IMR-90 (cell line): ENCODE measurements around the gene MOAP1. TPM values are rescaled to one million over a fixed set of nuclear protein-coding genes. Genes with fewer than 3 reads are reported as not detected.

Experiments
- ATAC-seq: fragments of 200-7000 bp; cut with Tn5 transposase; 2 replicates; pipeline ENCODE4 v1.9.1; 2020; ENCODE audit warnings: low read depth, mild to moderate bottlenecking, moderate library complexity
- BruUV-seq: library from RNA; stranded (reverse); fragments of 400-500 nt; replicated peaks from 2 replicates; lab custom pipeline; 2021; lab: Mats Ljungman, UMichigan
- CTCF ChIA-PET: fragments of 300-600 bp; formaldehyde crosslinking; extraction: SDS; loops from one replicate; lab custom pipeline; 2021; ENCODE audit warnings: antibody characterized with exemption; lab: Yijun Ruan, JAX
- POLR2A ChIA-PET: fragments of 300-600 bp; sonication (Branson Sonifier 250); formaldehyde crosslinking; loops from one replicate; lab custom pipeline; 2022; ENCODE audit warnings: antibody characterized with exemption; ENCODE audit not compliant: unreplicated experiment; lab: Charles Lee
- DNase-seq: peaks from one replicate; pipeline ENCODE4 v3.0.0; 2013
- H2AFZ ChIP-seq: replicated peaks from 2 replicates; pipeline ENCODE3; 2013; ENCODE audit warnings: low read length, mild to moderate bottlenecking; ENCODE audit not compliant: poor library complexity
- H2AK5ac ChIP-seq: 2 replicates; pipeline ENCODE4 v1.6.1; 2013; ENCODE audit warnings: low read depth, low read length, inconsistent platforms
- H2AK9ac ChIP-seq: replicated peaks from 2 replicates; pipeline ENCODE3; 2013; ENCODE audit warnings: mild to moderate bottlenecking, low read depth, low read length, moderate library complexity; ENCODE audit not compliant: poor library complexity
- H2BK120ac ChIP-seq: 2 replicates; pipeline ENCODE4 v1.6.1; 2013; ENCODE audit warnings: low read depth, low read length, inconsistent platforms
- H2BK15ac ChIP-seq: 3 replicates; pipeline ENCODE4 v1.6.1; 2013; ENCODE audit warnings: low read depth, low read length, inconsistent platforms
- H2BK20ac ChIP-seq: 2 replicates; pipeline ENCODE4 v1.6.1; 2013; ENCODE audit warnings: low read depth, mild to moderate bottlenecking, inconsistent platforms, low read length, moderate library complexity
- H2BK5ac ChIP-seq: 2 replicates; pipeline ENCODE4 v1.6.1; 2013; ENCODE audit warnings: mild to moderate bottlenecking, low read depth, low read length, inconsistent platforms; ENCODE audit not compliant: poor library complexity, severe bottlenecking
- H3K14ac ChIP-seq: replicated peaks from 2 replicates; pipeline ENCODE4 v1.6.1; 2013; ENCODE audit warnings: low read depth, low read length, inconsistent platforms
- H3K18ac ChIP-seq: 2 replicates; pipeline ENCODE4 v1.6.1; 2013; ENCODE audit warnings: low read depth, low read length, control low read depth
- H3K23ac ChIP-seq: 2 replicates; pipeline ENCODE4 v1.6.1; 2013; ENCODE audit warnings: low read depth, low read length, inconsistent platforms
- H3K27ac ChIP-seq: 2 replicates; pipeline ENCODE4 v1.5.1; 2013; ENCODE audit warnings: mild to moderate bottlenecking, control low read depth, low read length; ENCODE audit not compliant: insufficient read depth
- H3K27me3 ChIP-seq: 2 replicates; pipeline ENCODE4 v1.6.1; 2013; ENCODE audit warnings: low read length; ENCODE audit not compliant: control insufficient read depth, insufficient read depth
- H3K36me3 ChIP-seq: 2 replicates; pipeline ENCODE4 v1.6.1; 2013; ENCODE audit warnings: low read length, mixed read lengths; ENCODE audit not compliant: control insufficient read depth, insufficient read depth
- H3K4ac ChIP-seq: 2 replicates; pipeline ENCODE4 v1.6.1; 2013; ENCODE audit warnings: low read depth, low read length, inconsistent platforms
- H3K4me1 ChIP-seq: 2 replicates; pipeline ENCODE4 v1.6.1; 2013; ENCODE audit warnings: low read length, mixed read lengths; ENCODE audit not compliant: control insufficient read depth, insufficient read depth
- H3K4me2 ChIP-seq: 2 replicates; pipeline ENCODE4 v1.6.1; 2013; ENCODE audit warnings: low read depth, mild to moderate bottlenecking, control low read depth, low read length, moderate library complexity
- H3K4me3 ChIP-seq: 2 replicates; pipeline ENCODE4 v1.5.1; 2013; ENCODE audit warnings: low read depth, mild to moderate bottlenecking, control low read depth, low read length, moderate library complexity; ENCODE audit not compliant: insufficient read depth
- H3K56ac ChIP-seq: 2 replicates; pipeline ENCODE4 v1.6.1; 2013; ENCODE audit warnings: low read length, inconsistent platforms; ENCODE audit not compliant: insufficient read depth; ENCODE audit errors: extremely low read depth
- H3K79me1 ChIP-seq, 2 experiments: 2 replicates each; pipeline ENCODE4 v1.6.1; 2013; ENCODE audit warnings: low read length in 2 of 2, inconsistent platforms in 1 of 2, low read depth in 1 of 2
- H3K9ac ChIP-seq: 2 replicates; pipeline ENCODE4 v1.6.1; 2013; ENCODE audit warnings: low read depth, low read length, control low read depth
- H3K9me1 ChIP-seq: 2 replicates; pipeline ENCODE4 v1.6.1; 2013; ENCODE audit warnings: low read length, inconsistent platforms; ENCODE audit not compliant: insufficient read depth
- H3K9me3 ChIP-seq: 2 replicates; pipeline ENCODE4 v1.6.1; 2013; ENCODE audit warnings: low read length; ENCODE audit not compliant: control insufficient read depth, insufficient read depth
- H4K20me1 ChIP-seq: 2 replicates; pipeline ENCODE4 v1.6.1; 2013; ENCODE audit warnings: low read length, inconsistent platforms; ENCODE audit not compliant: insufficient read depth
- H4K5ac ChIP-seq: 2 replicates; pipeline ENCODE4 v1.6.1; 2013; ENCODE audit warnings: mild to moderate bottlenecking, low read depth, low read length, control low read depth
- H4K8ac ChIP-seq, 2 experiments: 2 replicates each; pipeline ENCODE4 v1.6.1; 2013; ENCODE audit warnings: low read depth in 2 of 2, low read length in 2 of 2, control low read depth in 1 of 2, inconsistent platforms in 1 of 2
- H4K91ac ChIP-seq: 2 replicates; pipeline ENCODE4 v1.6.1; 2013; ENCODE audit warnings: low read depth, low read length, inconsistent platforms; ENCODE audit not compliant: insufficient read depth
- CEBPB ChIP-seq: IDR thresholded peaks from 2 replicates; pipeline ENCODE4 v1.6.1; 2012; ENCODE audit warnings: low read depth, low read length, improper control_type of control experiment
- MAFK ChIP-seq: IDR thresholded peaks from 2 replicates; pipeline ENCODE4 v1.6.1; 2012; ENCODE audit warnings: low read depth, low read length, improper control_type of control experiment
- MXI1 ChIP-seq: IDR thresholded peaks from 2 replicates; pipeline ENCODE4 v1.6.1; 2012; ENCODE audit warnings: low read depth, mild to moderate bottlenecking, low read length, moderate library complexity, borderline replicate concordance
- NFE2L2 ChIP-seq: fragments of 150-350 bp; IDR thresholded peaks from 2 replicates; pipeline ENCODE4 v1.6.1; 2016; ENCODE audit warnings: low read depth, mild to moderate bottlenecking, low read length
- RCOR1 ChIP-seq: IDR thresholded peaks from 2 replicates; pipeline ENCODE4 v1.6.1; 2012; ENCODE audit warnings: mild to moderate bottlenecking, low read length, improper control_type of control experiment; ENCODE audit not compliant: insufficient replicate concordance
- SMC3 ChIP-seq: fragments of 150-350 bp; IDR thresholded peaks from 2 replicates; pipeline ENCODE4 v1.6.1; 2016; ENCODE audit warnings: low read depth, mild to moderate bottlenecking, antibody characterized with exemption, low read length, moderate library complexity
- WGBS, 2 experiments: methylation state at CpG; one replicate each; pipeline versions ENCODE4 v1.1.5 to v1.1.7; 2013; ENCODE audit warnings: missing lambda C conversion rate in 2 of 2; ENCODE audit not compliant: insufficient read length in 1 of 2; ENCODE audit errors: extremely low coverage in 2 of 2; 5-methylcytosine and 5-hydroxymethylcytosine counted together
- dilution Hi-C: fragments of 300-500 bp; cut with HindIII; formaldehyde crosslinking; loops from one replicate; pipeline ENCODE4 v1.14.3; 2018; ENCODE audit warnings: low sequenced_read_pairs; ENCODE audit not compliant: unreplicated experiment
- in situ Hi-C: fragments of 300-500 bp; cut with MboI; formaldehyde crosslinking; loops from 3 replicates; pipeline ENCODE4 v1.14.3; 2019; ENCODE audit warnings: low sequenced_read_pairs, inconsistent platforms, mixed read lengths
- intact Hi-C: fragments of 100-400 bp; cut with micrococcal nuclease; formaldehyde crosslinking; loops from 2 replicates; pipeline ENCODE4 v1.10.0; 2022
- polyA plus RNA-seq, 3 experiments: library from polyadenylated mRNA; depleted of rRNA; stranded (reverse); fragments of >200 nt; gene quantifications; 2 replicates each; pipeline ENCODE4 v1.2.3, GENCODE V29; 2012; ENCODE audit warnings: low replicate concordance in 1 of 3
- total RNA-seq: library from RNA; depleted of rRNA; stranded (reverse); fragments of >200 nt; gene quantifications from 2 replicates; pipeline ENCODE4 v1.2.3, GENCODE V29; 2012

The MOAP1 gene
- total and polyA plus RNA-seq, 2 of the 4 experiments (the other 2 are of a cell fraction): 9.9 to 13.2 TPM

GRCh38 chr14:93136009-93136408 lies 48.7 kb downstream of the MOAP1 start:
- H2BK15ac ChIP-seq: no peak overlapping the region
- no peaks in the 10 kb centered on the region for H3K36me3 ChIP-seq
- ATAC-seq: no peak
- TF ChIP-seq CEBPB (no peak), NFE2L2 (no peak), SMC3 (no peak), RCOR1 (no peak), MAFK (no peak), MXI1 (no peak)
- ChIA-PET POLR2A (no interaction called here), CTCF (interaction anchor here (1.0 kb wide), 1 partner anchor 23 kb away, joined by 3 read pairs; no protein-coding TSS in a partner anchor)
- H2AK5ac ChIP-seq: no peak overlapping the region
- no peak overlapping the region for H3K27ac ChIP-seq
- no peak overlapping the region for H3K4me3 ChIP-seq
- WGBS, 2 experiments: 90% methylated on average over 2 of the region's 8 CpGs; no CpG with 5 or more reads in 1 of the 2 experiments
- H3K79me1 ChIP-seq: no peaks in the 10 kb centered on the region
- no peak overlapping the region for H4K91ac ChIP-seq
- DNase-seq: no peak
- H3K23ac ChIP-seq: no peak overlapping the region
- in situ Hi-C loops (loop anchor here (5.0 kb wide), 1 partner anchor 184 kb away; no protein-coding TSS in a partner anchor), intact Hi-C loops (loop anchor here (10.0 kb wide), 1 partner anchor 301 kb away; no protein-coding TSS in a partner anchor), dilution Hi-C loops (no loop called here)
- no peak overlapping the region for H3K56ac ChIP-seq
- H2BK5ac ChIP-seq: no peak overlapping the region
- no peaks in the 10 kb centered on the region for H4K20me1 ChIP-seq
- H2BK120ac ChIP-seq: no peak overlapping the region
- H3K9ac ChIP-seq: no peak overlapping the region
- H2BK20ac ChIP-seq: no peak overlapping the region
- H4K5ac ChIP-seq: no peak overlapping the region
- no TSS peak for BruUV-seq
- no peaks in the 10 kb centered on the region for H3K9me1 ChIP-seq
- H3K14ac ChIP-seq: no peak overlapping the region
- H3K27me3 ChIP-seq: peaks cover 8% of the 10 kb centered on the region
- no peak overlapping the region for H3K18ac ChIP-seq
- H3K4ac ChIP-seq: no peak overlapping the region
- no peaks in the 10 kb centered on the region for H3K9me3 ChIP-seq
- H2AK9ac ChIP-seq: no peak overlapping the region
- H4K8ac ChIP-seq: no peak overlapping the region
- H2AFZ ChIP-seq: no peak overlapping the region
- H3K4me2 ChIP-seq: no peak overlapping the region
- H3K4me1 ChIP-seq: no peaks in the 10 kb centered on the region
